Nephron progenitor cell (in vitro differentiated cells): ENCODE results near the gene FRMD4A.

Source experiments
- DNase-seq: peaks from one replicate; pipeline ENCODE4 v3.0.0; 2021
- H3K27ac Mint-ChIP-seq: 2 replicates; pipeline ENCODE4 v1.8.0; 2021; ENCODE audit warnings: mild to moderate bottlenecking, moderate library complexity, mixed read lengths
- H3K27me3 Mint-ChIP-seq: 2 replicates; pipeline ENCODE4 v1.8.0; 2021; ENCODE audit warnings: mild to moderate bottlenecking, low read depth, mixed read lengths; ENCODE audit not compliant: poor library complexity
- H3K36me3 Mint-ChIP-seq: 2 replicates; pipeline ENCODE4 v1.8.0; 2021; ENCODE audit warnings: low read depth, mixed read lengths
- H3K4me1 Mint-ChIP-seq: 2 replicates; pipeline ENCODE4 v1.8.0; 2021; ENCODE audit warnings: mixed read lengths
- H3K4me3 Mint-ChIP-seq: 2 replicates; pipeline ENCODE4 v1.8.0; 2021; ENCODE audit warnings: mild to moderate bottlenecking, moderate library complexity, mixed read lengths
- H3K9me3 Mint-ChIP-seq: 2 replicates; pipeline ENCODE4 v1.8.0; 2021; ENCODE audit warnings: mild to moderate bottlenecking, moderate library complexity, mixed read lengths
- TF ChIP-seq, protein P1 (sequence below): fragments of 200-600 bp; sonication (generic); IDR thresholded peaks from 2 replicates; pipeline ENCODE4 v1.5.0; 2021; ENCODE audit warnings: antibody characterized with exemption

FRMD4A gene

DNA sequence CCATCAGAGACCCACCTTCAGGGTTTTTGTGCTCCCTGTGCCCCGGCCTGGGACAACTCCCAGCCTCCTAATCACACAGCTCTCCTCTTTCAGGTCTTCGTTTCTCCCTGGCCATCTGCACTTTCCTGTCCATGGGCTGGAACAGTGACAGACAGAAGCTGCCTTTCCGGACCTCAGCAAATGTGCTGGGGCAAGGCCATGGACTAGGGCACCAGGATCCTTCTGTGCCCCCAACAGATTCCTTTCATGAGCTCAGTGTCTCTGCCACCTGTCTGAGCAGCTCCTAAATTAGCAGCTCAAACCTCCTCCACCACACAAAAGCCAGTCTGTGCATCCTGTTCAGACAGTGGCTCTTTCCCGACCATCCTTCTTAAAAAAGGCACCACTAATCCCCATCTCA is 41.9 kb upstream of the FRMD4A start:
- Mint-ChIP-seq H3K4me1 (peaks cover 21% of the 10 kb centered on the region), H3K4me3 (no peak overlapping the region), H3K27ac (no peak overlapping the region), H3K27me3 (peaks cover 5% of the 10 kb centered on the region), H3K9me3 (peaks cover 20% of the 10 kb centered on the region), H3K36me3 (no peaks in the 10 kb centered on the region)
- TF ChIP-seq, protein P1, sequence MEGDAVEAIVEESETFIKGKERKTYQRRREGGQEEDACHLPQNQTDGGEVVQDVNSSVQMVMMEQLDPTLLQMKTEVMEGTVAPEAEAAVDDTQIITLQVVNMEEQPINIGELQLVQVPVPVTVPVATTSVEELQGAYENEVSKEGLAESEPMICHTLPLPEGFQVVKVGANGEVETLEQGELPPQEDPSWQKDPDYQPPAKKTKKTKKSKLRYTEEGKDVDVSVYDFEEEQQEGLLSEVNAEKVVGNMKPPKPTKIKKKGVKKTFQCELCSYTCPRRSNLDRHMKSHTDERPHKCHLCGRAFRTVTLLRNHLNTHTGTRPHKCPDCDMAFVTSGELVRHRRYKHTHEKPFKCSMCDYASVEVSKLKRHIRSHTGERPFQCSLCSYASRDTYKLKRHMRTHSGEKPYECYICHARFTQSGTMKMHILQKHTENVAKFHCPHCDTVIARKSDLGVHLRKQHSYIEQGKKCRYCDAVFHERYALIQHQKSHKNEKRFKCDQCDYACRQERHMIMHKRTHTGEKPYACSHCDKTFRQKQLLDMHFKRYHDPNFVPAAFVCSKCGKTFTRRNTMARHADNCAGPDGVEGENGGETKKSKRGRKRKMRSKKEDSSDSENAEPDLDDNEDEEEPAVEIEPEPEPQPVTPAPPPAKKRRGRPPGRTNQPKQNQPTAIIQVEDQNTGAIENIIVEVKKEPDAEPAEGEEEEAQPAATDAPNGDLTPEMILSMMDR: no peak
- no peak for DNase-seq

DNA sequence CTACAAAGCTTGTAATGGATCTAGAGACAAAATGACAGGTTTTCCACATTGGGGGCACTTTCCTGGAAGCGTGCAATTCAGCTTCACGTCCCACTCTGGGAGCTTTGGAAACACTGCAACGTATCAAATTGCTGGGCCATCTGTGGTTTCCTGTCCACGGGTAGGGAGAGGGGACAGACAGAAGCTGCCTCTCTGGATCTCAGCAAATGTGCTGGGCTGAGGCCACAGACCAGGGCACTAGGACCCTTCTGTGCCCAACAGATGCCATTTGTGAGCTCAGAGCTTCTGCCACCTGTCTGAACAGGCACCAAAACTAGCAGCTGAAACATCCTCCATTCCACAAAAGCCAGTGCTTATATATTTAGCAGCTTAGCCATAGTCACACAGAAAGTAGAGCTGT is 40.9 kb upstream of the FRMD4A start:
- Mint-ChIP-seq H3K36me3 (no peaks in the 10 kb centered on the region), H3K27ac (no peak overlapping the region), H3K4me3 (no peak overlapping the region), H3K4me1 (peaks cover 21% of the 10 kb centered on the region), H3K9me3 (peaks cover 16% of the 10 kb centered on the region), H3K27me3 (peaks cover 5% of the 10 kb centered on the region)
- DNase-seq: no peak
- TF ChIP-seq, protein P1: no peak

DNA sequence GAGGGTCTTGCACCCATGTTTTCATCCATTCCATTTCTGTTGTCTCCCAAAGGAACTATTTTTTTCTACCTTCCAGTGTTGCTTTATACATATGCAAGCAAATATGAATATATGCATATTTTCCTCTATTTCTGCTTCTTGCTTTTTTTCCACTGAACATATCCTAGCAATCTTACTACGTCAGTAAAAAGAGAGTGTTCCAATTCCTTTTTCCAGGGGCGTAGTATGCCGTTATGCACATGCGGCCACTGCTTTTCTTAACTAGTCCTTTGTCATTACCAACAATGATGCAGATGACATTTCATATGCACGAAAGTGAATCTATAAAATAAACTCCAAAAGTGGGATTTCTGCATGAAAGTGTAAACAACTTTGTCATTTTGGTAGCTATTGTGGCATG is 40.2 kb upstream of the FRMD4A start:
- H3K4me3 Mint-ChIP-seq: no peak overlapping the region
- peaks cover 11% of the 10 kb centered on the region for H3K9me3 Mint-ChIP-seq
- H3K4me1 Mint-ChIP-seq: peaks cover 21% of the 10 kb centered on the region
- peaks cover 5% of the 10 kb centered on the region for H3K27me3 Mint-ChIP-seq
- DNase-seq: no peak
- H3K36me3 Mint-ChIP-seq: no peaks in the 10 kb centered on the region
- H3K27ac Mint-ChIP-seq: no peak overlapping the region
- TF ChIP-seq, protein P1: no peak

DNA sequence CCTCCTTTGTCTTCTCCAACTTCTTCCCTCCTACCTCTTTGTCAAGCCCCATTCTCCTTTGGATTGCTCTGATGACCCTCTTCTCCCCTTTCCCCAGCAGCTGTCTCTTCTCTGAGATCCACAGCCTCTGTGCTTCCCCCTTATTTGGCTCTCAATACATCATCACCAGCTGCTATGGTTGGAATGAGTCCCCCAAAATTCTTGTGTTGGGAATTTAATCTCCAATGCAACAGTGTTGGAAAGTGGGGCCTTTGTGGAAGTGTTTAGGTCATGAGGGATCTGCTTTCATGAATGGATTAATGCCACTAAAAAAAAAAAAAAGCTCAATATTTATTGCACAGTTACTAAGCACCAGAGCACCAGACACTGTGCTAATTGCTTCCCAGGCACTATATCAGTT is 39.2 kb upstream of the FRMD4A start:
- Mint-ChIP-seq H3K4me3 (no peak overlapping the region), H3K9me3 (peaks cover 6% of the 10 kb centered on the region), H3K4me1 (peaks cover 21% of the 10 kb centered on the region), H3K27me3 (peaks cover 5% of the 10 kb centered on the region), H3K27ac (no peak overlapping the region), H3K36me3 (no peaks in the 10 kb centered on the region)
- TF ChIP-seq, protein P1: no peak
- DNase-seq: no peak

DNA sequence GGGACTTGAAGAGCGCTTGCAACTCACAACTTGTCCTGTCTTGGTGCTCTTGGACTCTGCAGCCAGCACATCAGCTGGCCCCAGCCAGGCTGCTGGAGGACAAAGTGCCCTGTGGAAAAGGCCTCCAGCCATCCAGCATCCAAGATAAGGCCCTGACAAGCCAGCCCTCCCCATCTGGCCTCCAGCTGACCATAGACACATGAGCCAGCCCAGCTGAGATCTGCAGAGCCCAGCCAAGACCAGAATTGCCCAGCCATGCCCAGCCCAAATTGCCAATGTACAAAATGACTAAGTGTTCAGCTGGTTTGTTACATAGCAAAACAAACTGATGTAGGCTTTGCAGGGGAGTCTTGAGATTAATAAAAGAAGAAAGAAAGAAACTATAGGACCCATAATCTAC is 36.0 kb upstream of the FRMD4A start:
- no peak overlapping the region for H3K4me3 Mint-ChIP-seq
- H3K4me1 Mint-ChIP-seq: peaks cover 8% of the 10 kb centered on the region

DNA sequence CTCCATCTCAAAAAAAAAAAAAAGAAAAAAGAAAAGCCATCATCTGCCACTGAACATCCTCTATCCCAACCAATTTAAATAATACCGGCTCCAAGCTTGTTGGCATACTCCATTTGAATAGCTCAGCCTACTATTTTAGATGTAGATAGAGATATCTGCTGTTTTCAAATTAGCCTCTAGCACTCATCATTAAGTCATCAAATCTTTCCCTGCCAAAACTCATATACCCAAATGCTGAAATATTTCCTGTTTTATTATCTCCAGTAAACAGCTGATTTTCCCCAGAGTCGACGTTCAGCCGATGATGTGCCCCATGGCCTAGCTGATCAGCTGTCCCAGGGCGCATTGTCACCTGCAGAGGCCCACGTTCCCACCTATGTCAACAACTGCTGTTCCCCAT is 34.5 kb upstream of the FRMD4A start:
- H3K9me3 Mint-ChIP-seq: peaks cover 3% of the 10 kb centered on the region
- TF ChIP-seq, protein P1: no peak
- no peak overlapping the region for H3K4me3 Mint-ChIP-seq
- H3K27ac Mint-ChIP-seq: no peak overlapping the region
- H3K27me3 Mint-ChIP-seq: peaks cover 8% of the 10 kb centered on the region
- DNase-seq: no peak
- no peaks in the 10 kb centered on the region for H3K36me3 Mint-ChIP-seq
- no peaks in the 10 kb centered on the region for H3K4me1 Mint-ChIP-seq

More for the DNA sequence above, 36.0 kb upstream of the FRMD4A start:
- Mint-ChIP-seq H3K36me3 (no peaks in the 10 kb centered on the region), H3K9me3 (peaks cover 6% of the 10 kb centered on the region), H3K27ac (no peak overlapping the region), H3K27me3 (peaks cover 9% of the 10 kb centered on the region)
- no peak for DNase-seq
- TF ChIP-seq, protein P1: no peak
